Naive thymus-derived CD8-positive, alpha-beta T cell (primary cell): ENCODE data around the gene FASTKD2. TPM values are rescaled to one million over a fixed set of nuclear protein-coding genes. Genes with fewer than 3 reads are reported as not detected.
A peak's percentile ranks its signal among the peaks of the same experiment; 100 is the strongest.
"Not testable (repeated sequence)": the region's sequence is repeated elsewhere in the genome, so short reads cannot be mapped to it uniquely, and the experiment has no call there.

Source experiments
- ATAC-seq, 2 donors: fragments of 150-1000 bp; cut with Tn5 transposase in 1 of 2; sonication (Bioruptor Pico), chemical (Tn5 transposase) in 1 of 2; 1 replicate in 1 of 2; 2 replicates in 1 of 2; pipeline ENCODE4 v1.10.0; 2021; ENCODE audit warnings: mild to moderate bottlenecking in 2 of 2, moderate library complexity in 2 of 2
- POLR2A ChIA-PET: fragments of 350-600 bp; sonication (Branson Sonifier 250); formaldehyde crosslinking; loops from one replicate; lab custom pipeline; 2021; ENCODE audit warnings: antibody characterized with exemption; lab: Charles Lee
- DNase-seq, 10 donors: peaks; one replicate each; pipeline versions ENCODE4 v3.0.0 to v3.0.0-alpha.2; 2020 to 2022
- H3K27ac Mint-ChIP-seq, 10 donors: one replicate each; pipeline ENCODE4 v1.8.0; 2020 to 2022; ENCODE audit warnings: mild to moderate bottlenecking in 10 of 10, mixed read lengths in 10 of 10, moderate library complexity in 4 of 10, inconsistent platforms in 1 of 10
- H3K27me3 Mint-ChIP-seq, 5 donors: one replicate each; pipeline ENCODE4 v1.8.0; 2021 to 2022; ENCODE audit warnings: mixed read lengths in 5 of 5
- H3K36me3 Mint-ChIP-seq, 3 donors: one replicate each; pipeline ENCODE4 v1.8.0; 2020 to 2022; ENCODE audit warnings: mixed read lengths in 3 of 3, mild to moderate bottlenecking in 2 of 3, inconsistent platforms in 1 of 3
- H3K4me1 Mint-ChIP-seq, 4 donors: one replicate each; pipeline ENCODE4 v1.8.0; 2021 to 2022; ENCODE audit warnings: mixed read lengths in 4 of 4
- H3K4me3 Mint-ChIP-seq, 10 donors: one replicate each; pipeline ENCODE4 v1.8.0; 2020 to 2022; ENCODE audit warnings: mild to moderate bottlenecking in 10 of 10, mixed read lengths in 10 of 10, moderate library complexity in 6 of 10, inconsistent platforms in 1 of 10
- H3K9me3 Mint-ChIP-seq, 9 donors: one replicate each; pipeline ENCODE4 v1.8.0; 2020 to 2022; ENCODE audit warnings: mixed read lengths in 9 of 9, mild to moderate bottlenecking in 3 of 9, inconsistent platforms in 1 of 9, moderate library complexity in 1 of 9
- polyA plus RNA-seq, 3 donors: library from polyadenylated mRNA; unstranded; fragments of 300-500 nt; fragmentation: Illumina TruSeq; gene quantifications; one replicate each; pipeline ENCODE4 v1.2.3, GENCODE V29; 2021
- total RNA-seq, 8 experiments: library from RNA in 2 of 8; stranded (reverse) in 2 of 8; gene quantifications; one replicate each; pipeline ENCODE4 v1.2.3 and lab custom pipeline; 2021 to 2026

FASTKD2 gene
- total and polyA plus RNA-seq, 5 experiments from 2014 or later, result 18.6 to 26.8 (median 25.2) TPM

DNA sequence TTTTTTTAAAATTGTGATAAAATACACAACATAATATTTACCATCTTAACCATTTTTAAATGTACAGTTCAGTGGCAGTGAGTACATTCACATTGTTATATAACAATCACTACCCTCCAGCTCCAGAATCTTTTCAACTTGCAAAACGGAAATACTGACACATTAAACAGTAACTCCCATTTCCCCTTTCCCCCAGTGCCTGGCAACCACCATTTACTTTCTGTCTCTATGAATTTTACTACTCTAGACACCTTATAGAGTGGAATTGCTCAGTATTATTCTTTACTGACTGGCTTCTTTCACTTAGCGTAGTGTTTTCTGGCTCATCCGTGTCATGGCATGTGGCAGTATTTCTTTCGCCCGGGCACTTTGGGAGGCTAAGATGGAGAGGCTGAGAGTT lies 32.6 kb downstream of the FASTKD2 start:
- H3K4me3 Mint-ChIP-seq, result no peak overlapping the region
- DNase-seq (peak in 1 of 10 donors; percentile 9), ATAC-seq (peak in 1 of 2 donors; percentile 47)
- H3K27ac Mint-ChIP-seq, result peak overlapping the region; percentile 21 to 87 (median 49)
- no peaks in the 10 kb centered on the region for H3K9me3 Mint-ChIP-seq
- peaks cover 0 to 18% (median 5%) of the 10 kb centered on the region in 3 donors for H3K36me3 Mint-ChIP-seq
- no peaks in the 10 kb centered on the region for H3K27me3 Mint-ChIP-seq
- peaks cover 8 to 19% (median 16%) of the 10 kb centered on the region in 4 donors for H3K4me1 Mint-ChIP-seq
- POLR2A ChIA-PET, result no interaction called here

DNA sequence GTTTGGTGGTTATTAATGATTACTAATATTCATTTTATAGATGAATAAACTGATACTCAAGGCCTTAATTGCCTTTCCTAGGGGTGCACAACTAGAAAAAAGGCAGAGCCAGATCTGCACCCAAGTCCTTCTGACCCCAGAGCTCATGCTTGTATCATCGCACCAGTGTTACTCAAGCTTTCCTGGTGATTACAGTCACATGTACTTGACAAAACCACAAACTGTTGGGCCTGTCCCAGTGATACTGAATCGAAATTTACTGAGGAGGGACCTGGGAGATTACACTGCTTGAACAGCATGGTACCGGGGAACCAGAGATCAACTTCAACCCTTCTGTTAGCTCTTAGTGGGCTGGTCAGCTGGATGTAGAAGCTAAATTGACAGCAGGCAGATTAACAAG lies 33.7 kb downstream of the FASTKD2 start:
- H3K4me1 Mint-ChIP-seq, result peaks cover 8 to 19% (median 16%) of the 10 kb centered on the region in 4 donors
- POLR2A ChIA-PET, result no interaction called here
- H3K4me3 Mint-ChIP-seq, result no peak overlapping the region
- DNase-seq, result no peak
- ATAC-seq, result no peak
- no peak overlapping the region for H3K27ac Mint-ChIP-seq
- H3K9me3 Mint-ChIP-seq, result no peaks in the 10 kb centered on the region
- peaks cover 0 to 13% (median 5%) of the 10 kb centered on the region in 3 donors for H3K36me3 Mint-ChIP-seq
- H3K27me3 Mint-ChIP-seq, result no peaks in the 10 kb centered on the region

DNA sequence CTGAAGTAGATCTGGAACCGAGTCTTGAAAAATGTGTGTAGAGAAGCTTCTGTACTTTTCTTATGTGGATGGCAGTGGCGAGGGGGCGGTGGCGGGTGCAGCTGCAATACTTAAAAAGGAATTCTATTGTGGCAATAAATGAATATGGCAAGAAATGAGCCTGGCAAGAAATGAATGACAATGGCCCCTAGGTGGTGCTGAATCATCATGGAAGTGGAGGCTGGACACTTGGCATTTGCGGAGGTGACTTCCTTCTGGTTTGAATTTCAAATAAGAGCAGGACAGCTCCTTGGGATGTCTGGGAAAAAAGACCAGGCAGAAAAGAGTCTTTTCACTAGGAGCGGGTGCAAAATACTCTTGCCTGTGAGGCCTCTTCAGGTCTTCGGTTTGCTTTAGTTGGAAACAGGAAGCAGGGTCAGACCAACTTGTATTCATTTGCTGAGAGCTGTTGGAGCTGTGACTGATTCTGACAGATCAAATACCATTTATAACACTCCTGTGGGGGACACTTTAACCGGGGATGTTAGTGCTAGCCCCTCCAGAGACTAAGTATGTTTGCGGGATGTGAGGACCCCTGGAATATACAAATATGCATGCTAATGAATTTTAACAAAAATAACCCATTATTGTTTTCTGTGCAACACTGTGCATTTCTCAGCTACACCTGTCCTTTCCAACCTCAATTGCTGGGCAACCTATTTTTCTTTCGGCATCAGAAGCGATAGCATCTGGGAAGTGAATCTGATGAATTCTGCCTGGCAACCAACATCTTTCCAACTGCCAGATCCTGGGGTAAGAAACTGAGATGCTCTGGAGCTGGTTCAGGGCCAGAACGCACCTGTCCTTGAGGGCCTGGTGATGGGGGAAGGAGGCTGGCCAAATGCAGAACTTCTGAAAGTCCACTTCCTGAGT lies 35.4 kb downstream of the FASTKD2 start:
- Mint-ChIP-seq H3K27ac (peak overlapping the region in 9 of 10 donors; percentile 7 to 89 (median 69)), H3K4me1 (peaks cover 8 to 19% (median 16%) of the 10 kb centered on the region in 4 donors), H3K27me3 (no peaks in the 10 kb centered on the region), H3K4me3 (peak overlapping the region; percentile 63 to 84 (median 76)), H3K36me3 (peaks cover 0 to 3% (median 0%) of the 10 kb centered on the region in 3 donors), H3K9me3 (no peaks in the 10 kb centered on the region)
- peak; percentile 65 to 78 for ATAC-seq
- peak; percentile 11 to 74 (median 49) for DNase-seq
- POLR2A ChIA-PET, result interaction anchor here (1.1 to 1.6 kb wide), 2 partner anchors 364 to 367 kb away, joined by 3 to 4 read pairs; no protein-coding TSS in a partner anchor

DNA sequence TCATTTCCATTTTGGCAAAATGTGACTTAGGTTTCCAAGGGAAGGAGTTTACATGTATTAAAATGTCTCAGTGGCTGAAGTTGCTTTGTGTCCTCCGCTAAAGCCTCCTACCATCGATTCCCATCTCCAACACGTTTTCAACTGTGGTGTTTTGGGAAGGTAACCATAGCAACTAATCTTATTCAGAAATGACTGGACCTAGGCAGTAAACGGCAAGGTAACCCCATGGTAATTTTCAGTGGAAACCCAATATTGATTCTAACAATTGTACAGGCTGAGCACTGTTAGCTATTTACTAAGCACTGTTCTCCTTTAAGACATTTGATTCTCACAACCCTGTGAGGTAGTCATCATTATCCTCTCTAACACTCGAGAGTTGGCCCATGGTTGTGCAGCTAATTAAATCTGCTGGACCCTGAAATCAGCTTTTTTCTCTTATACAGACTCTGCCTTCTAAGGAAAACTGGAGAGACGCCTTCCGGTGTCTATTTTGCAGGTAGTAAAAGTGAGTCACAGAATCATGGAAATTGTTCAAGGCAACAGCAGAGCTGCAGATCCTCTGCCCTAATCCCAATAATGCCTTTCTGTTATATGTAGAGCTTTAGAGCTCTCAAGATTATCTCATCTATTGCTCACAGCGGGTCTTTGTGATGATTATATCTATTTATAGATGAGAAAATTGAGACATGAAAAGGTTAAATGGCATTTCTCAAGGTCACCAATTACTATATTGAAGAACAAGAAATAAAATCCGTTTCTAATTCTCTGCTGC lies 36.2 kb downstream of the FASTKD2 start:
- peak overlapping the region in 2 of 10 donors; percentile 25 to 72 for H3K4me3 Mint-ChIP-seq
- ATAC-seq, result no peak

DNA sequence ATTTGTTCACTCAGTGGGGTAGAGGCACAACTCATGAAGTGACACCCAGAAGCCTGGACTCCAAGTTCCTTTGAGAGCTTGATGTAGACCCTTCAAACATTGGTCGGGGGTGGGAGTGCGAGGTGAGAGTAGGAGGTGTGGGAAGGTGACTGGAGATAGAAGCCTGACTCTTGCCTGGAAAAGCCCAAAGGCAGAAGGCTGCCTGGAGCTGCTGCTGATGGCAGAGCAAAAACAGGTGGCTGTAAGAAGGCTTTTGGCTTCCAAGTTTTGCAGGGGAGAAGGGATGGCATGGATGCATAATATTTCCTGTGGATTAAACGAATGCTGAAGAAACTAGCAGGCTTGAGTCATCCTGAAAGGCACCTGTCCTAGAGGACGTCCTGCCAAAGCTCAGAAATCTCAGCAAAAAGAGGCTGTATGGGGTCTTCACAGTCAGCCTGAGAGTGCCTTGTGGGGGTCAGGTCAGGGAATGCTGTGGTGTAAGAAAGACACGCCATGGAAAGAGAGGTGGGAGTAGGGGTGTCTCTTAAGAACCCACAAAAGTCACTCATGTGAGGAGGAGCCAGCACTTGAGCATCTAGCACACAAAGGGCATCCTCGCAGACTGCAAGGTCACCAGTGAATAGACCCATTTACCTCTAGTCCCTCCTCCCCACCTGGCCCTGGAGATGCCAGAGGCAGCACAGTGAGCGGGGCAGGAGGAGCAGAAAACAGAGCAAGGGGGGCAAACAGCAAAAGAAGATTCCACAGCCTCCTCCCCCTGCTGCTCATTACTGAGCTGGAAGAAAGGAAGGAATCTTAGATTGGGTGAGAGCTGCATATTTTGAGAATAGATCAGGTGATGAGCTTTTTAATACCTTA lies 37.5 kb downstream of the FASTKD2 start:
- peaks cover 8 to 15% (median 14%) of the 10 kb centered on the region in 4 donors for H3K4me1 Mint-ChIP-seq
- no peaks in the 10 kb centered on the region for H3K27me3 Mint-ChIP-seq
- POLR2A ChIA-PET, result no interaction called here
- H3K27ac Mint-ChIP-seq, result peak overlapping the region in 2 of 10 donors; percentile 14 to 85
- H3K9me3 Mint-ChIP-seq, result no peaks in the 10 kb centered on the region
- DNase-seq, result no peak
- no peak overlapping the region for H3K4me3 Mint-ChIP-seq
- H3K36me3 Mint-ChIP-seq, result no peaks in the 10 kb centered on the region
- no peak for ATAC-seq

More for the DNA sequence above, 36.2 kb downstream of the FASTKD2 start:
- H3K9me3 Mint-ChIP-seq, result no peaks in the 10 kb centered on the region
- no peak for DNase-seq
- H3K27ac Mint-ChIP-seq, result peak overlapping the region in 1 of 10 donors; percentile 17
- peaks cover 0 to 1% (median 0%) of the 10 kb centered on the region in 3 donors for H3K36me3 Mint-ChIP-seq
- POLR2A ChIA-PET, result interaction anchor here (1.1 to 1.6 kb wide), 2 partner anchors 363 to 366 kb away, joined by 3 to 4 read pairs; no protein-coding TSS in a partner anchor
- no peaks in the 10 kb centered on the region for H3K27me3 Mint-ChIP-seq
- H3K4me1 Mint-ChIP-seq, result peaks cover 8 to 19% (median 16%) of the 10 kb centered on the region in 4 donors

DNA sequence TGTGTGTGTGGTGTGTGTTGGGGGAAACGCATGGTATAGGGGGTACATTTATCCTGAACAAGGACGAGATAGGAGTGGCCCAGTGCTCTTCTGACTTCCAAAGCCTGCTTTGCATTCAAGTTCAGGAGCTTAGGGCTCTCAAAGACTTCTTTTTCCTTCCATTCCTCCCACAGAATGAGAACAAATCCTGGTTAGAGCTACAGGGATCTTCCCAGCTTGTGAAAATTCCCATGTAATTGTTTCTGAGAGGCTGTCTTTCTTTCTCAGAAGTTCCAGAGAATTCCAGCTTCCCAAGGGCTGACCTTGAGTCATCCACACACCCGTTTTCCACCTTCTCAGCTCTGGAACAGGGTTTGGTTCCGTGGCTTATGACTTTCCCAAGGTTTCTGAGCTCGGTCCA lies 38.9 kb downstream of the FASTKD2 start:
- Mint-ChIP-seq H3K27ac (no peak overlapping the region), H3K36me3 (peaks cover 0 to under 1% (median 0%) of the 10 kb centered on the region in 3 donors), H3K9me3 (no peaks in the 10 kb centered on the region), H3K4me1 (peaks cover 5 to 10% (median 10%) of the 10 kb centered on the region in 4 donors), H3K4me3 (no peak overlapping the region), H3K27me3 (peaks cover 0 to 4% (median 0%) of the 10 kb centered on the region in 5 donors)
- POLR2A ChIA-PET, result no interaction called here
- DNase-seq (no peak), ATAC-seq (no peak)

DNA sequence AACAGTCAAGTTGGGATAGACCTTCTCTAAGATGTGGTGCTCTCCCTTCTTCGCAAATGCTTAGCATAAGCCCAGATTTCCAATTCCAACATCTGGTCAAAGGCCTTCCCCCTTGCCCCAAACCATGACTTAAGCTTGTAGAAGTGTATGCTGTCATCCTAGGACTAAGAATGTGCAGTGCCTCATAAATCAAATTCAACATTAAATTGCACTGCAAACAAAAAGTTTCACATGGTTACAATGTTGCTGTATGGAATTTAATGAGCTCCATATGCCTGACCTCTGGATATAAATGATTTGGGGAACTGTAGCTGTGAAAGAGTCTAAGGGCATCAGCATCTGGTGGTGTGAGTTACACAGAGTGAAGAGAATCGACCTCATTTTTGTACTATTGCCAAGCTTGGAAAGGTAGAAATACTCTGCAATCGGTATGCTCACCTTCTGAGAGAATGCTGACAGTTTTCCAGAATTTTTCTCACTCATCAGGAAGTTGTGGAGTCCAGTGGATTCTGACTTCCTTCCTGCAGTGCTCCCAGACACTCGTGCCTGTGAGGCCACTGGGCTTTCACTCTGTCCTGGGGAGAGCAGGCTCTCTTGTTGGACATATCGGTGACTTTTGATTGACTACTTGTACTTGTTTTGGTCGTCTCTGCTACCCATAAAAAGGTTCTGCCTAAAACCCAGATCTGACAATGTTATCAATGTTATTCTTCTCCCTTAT lies 40.6 kb downstream of the FASTKD2 start:
- Mint-ChIP-seq H3K4me3 (no peak overlapping the region), H3K4me1 (peaks cover 0 to 2% (median under 1%) of the 10 kb centered on the region in 4 donors), H3K27me3 (peaks cover 0 to 4% (median 0%) of the 10 kb centered on the region in 5 donors), H3K9me3 (no peaks in the 10 kb centered on the region), H3K27ac (no peak overlapping the region), H3K36me3 (peaks cover 0 to 3% (median 0%) of the 10 kb centered on the region in 3 donors)
- ATAC-seq (no peak), DNase-seq (no peak)
- POLR2A ChIA-PET, result no interaction called here

DNA sequence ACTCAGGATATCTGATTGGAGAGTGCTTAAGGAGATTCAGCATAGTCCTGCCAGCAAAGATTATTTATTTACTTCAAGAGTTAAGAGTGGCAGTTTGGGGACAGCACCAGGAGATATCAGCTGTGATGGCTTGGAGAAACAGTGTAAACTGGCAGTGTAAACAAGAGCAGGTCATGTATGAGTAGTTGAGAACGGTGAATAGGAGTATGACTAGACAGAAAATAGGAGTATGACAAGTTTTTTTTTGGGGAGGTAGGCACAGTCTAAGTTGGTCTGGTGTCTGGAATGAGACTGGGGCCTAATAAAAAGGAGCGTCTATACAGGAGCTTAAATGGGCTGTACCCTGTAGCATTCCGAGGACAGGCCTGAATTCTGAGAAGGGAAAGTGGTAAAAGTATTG lies 42.2 kb downstream of the FASTKD2 start:
- H3K36me3 Mint-ChIP-seq, H3K9me3 Mint-ChIP-seq, H3K27me3 Mint-ChIP-seq, H3K27ac Mint-ChIP-seq, H3K4me3 Mint-ChIP-seq, POLR2A ChIA-PET, ATAC-seq, DNase-seq, H3K4me1 Mint-ChIP-seq: not testable (repeated sequence)

DNA sequence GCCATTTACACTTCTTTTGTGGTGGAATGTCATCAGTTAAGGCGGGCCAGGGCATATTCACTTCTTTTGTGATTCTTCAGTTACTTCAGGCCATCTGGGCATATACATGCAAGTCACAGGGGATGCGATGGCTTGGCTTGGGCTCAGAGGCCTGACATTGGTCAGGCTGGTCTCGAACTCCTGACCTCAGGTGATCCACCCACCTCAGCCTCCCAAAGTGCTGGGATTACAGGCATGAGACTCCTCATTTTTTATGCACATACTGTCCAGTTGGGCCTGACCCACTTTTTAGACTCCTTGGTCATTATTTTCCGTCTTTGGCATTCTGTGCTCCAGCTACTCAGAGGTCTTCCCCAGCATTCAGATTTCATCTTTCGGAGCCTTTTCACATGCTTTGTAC lies 47.1 kb downstream of the FASTKD2 start:
- H3K27ac Mint-ChIP-seq, DNase-seq, ATAC-seq, POLR2A ChIA-PET, H3K27me3 Mint-ChIP-seq, H3K9me3 Mint-ChIP-seq, H3K4me1 Mint-ChIP-seq, H3K4me3 Mint-ChIP-seq: not testable (repeated sequence)
- peaks cover 3 to 11% (median 9%) of the 10 kb centered on the region in 3 donors for H3K36me3 Mint-ChIP-seq

DNA sequence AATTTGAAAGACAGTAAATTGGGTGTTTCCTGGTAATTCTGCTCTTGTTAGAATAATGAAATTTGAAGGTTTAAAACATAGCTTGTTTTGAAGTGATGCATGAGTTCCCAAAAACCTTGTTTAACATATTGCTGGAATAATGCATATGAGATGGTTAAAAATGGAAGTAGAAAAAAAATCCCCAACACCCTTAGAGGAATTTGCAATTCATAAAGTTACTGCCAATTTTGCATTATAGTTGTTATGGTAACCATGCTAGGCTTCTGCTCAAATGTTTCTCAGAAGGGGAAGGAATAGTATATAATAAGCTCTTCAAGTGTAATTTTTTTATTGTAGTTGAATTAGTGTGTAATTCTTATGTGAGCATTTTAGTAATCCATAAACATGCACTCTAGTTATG lies 49.1 kb downstream of the FASTKD2 start:
- no peak for ATAC-seq

DNA sequence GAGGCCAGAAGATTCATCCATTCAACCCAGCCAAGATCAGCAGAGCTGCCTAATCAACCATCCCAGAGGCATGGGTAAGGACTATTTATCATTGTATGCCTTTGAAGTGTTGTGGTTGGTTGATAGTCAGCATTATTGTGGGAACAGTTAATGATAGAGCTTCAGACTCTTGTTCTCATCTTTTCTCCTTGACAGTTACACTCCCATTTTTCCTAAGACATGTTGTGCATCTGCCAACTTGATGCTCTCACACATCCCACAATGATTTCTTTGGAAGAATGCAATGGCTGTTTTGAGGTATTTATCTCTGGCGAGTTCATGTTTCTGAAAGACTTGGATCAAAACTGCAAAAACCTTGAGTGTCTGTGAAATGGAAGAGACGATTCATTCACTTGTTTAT lies 55.4 kb downstream of the FASTKD2 start:
- Mint-ChIP-seq H3K36me3 (peaks cover 2 to 6% (median 4%) of the 10 kb centered on the region in 3 donors), H3K9me3 (no peaks in the 10 kb centered on the region), H3K4me1 (no peaks in the 10 kb centered on the region), H3K27ac (no peak overlapping the region), H3K4me3 (no peak overlapping the region), H3K27me3 (no peaks in the 10 kb centered on the region)
- POLR2A ChIA-PET, result no interaction called here
- no peak for DNase-seq
- ATAC-seq, result no peak

More for the DNA sequence above, 49.1 kb downstream of the FASTKD2 start:
- Mint-ChIP-seq H3K4me1 (no peaks in the 10 kb centered on the region), H3K4me3 (no peak overlapping the region), H3K27ac (no peak overlapping the region), H3K36me3 (peaks cover 2 to 11% (median 9%) of the 10 kb centered on the region in 3 donors), H3K27me3 (no peaks in the 10 kb centered on the region), H3K9me3 (peaks cover 0 to 4% (median 0%) of the 10 kb centered on the region in 9 donors)
- POLR2A ChIA-PET, result no interaction called here
- no peak for DNase-seq
